HepG2 (cell line): ENCODE data around the gene SOCS1. TPM values are rescaled to one million over a fixed set of nuclear protein-coding genes. Genes with fewer than 3 reads are reported as not detected.

ENCODE experiments used
- CEBPZ ChIP-seq: IDR thresholded peaks from 2 replicates; pipeline ENCODE4 v1.6.1; 2012; ENCODE audit warnings: low read length, improper control_type of control experiment
- DDIT3 ChIP-seq: sonication (generic); formaldehyde crosslinking; IDR thresholded peaks from 2 replicates; pipeline ENCODE4 v1.4.0; 2020; ENCODE audit warnings: mild to moderate bottlenecking, missing genetic modification reagents
- GRHL1 ChIP-seq: sonication (generic); formaldehyde crosslinking; conservative IDR thresholded peaks from 2 replicates; pipeline ENCODE4 v1.8.0; 2022; ENCODE audit warnings: missing genetic modification reagents
- HINFP ChIP-seq: sonication (generic); formaldehyde crosslinking; IDR thresholded peaks from 2 replicates; pipeline ENCODE4 v1.4.0; 2020; ENCODE audit warnings: low read depth, mild to moderate bottlenecking, missing genetic modification reagents
- HOXA7 ChIP-seq: sonication (generic); formaldehyde crosslinking; IDR thresholded peaks from 2 replicates; pipeline ENCODE4 v1.8.1; 2022; ENCODE audit warnings: mild to moderate bottlenecking, missing genetic modification reagents, moderate library complexity
- MIER2 ChIP-seq: IDR thresholded peaks from 2 replicates; pipeline ENCODE4 v1.6.1; 2016; ENCODE audit warnings: missing biosample characterization, missing genetic modification reagents
- NFYB ChIP-seq: sonication (generic); formaldehyde crosslinking; IDR thresholded peaks from 2 replicates; pipeline ENCODE4 v1.4.0; 2020; ENCODE audit warnings: missing genetic modification reagents
- PRDM4 ChIP-seq: sonication (generic); formaldehyde crosslinking; IDR thresholded peaks from 2 replicates; pipeline ENCODE4 v1.9.0; 2021; ENCODE audit warnings: missing genetic modification reagents, borderline replicate concordance
- RAD51 ChIP-seq: fragments of 450-650 bp; IDR thresholded peaks from 2 replicates; pipeline ENCODE4 v1.6.1; 2016; ENCODE audit warnings: borderline replicate concordance
- REST ChIP-seq, 2 experiments: IDR thresholded peaks; 2 replicates each; pipeline ENCODE4 v1.6.1; 2011 to 2012; ENCODE audit warnings: low read length in 2 of 2, borderline replicate concordance in 1 of 2, low read depth in 1 of 2, mild to moderate bottlenecking in 1 of 2, moderate library complexity in 1 of 2
- ZFAT ChIP-seq: sonication (generic); formaldehyde crosslinking; conservative IDR thresholded peaks from 2 replicates; pipeline ENCODE4 v1.8.1; 2023; ENCODE audit warnings: missing genetic modification reagents, inconsistent platforms
- ZNF317 ChIP-seq: sonication (generic); formaldehyde crosslinking; IDR thresholded peaks from 2 replicates; pipeline ENCODE4 v1.5.0; 2020; ENCODE audit warnings: mild to moderate bottlenecking, missing genetic modification reagents
- ZNF451 ChIP-seq: sonication (generic); formaldehyde crosslinking; IDR thresholded peaks from 2 replicates; pipeline ENCODE4 v1.5.0; 2020; ENCODE audit warnings: mild to moderate bottlenecking, missing genetic modification reagents
- ZNF788 ChIP-seq: sonication (generic); formaldehyde crosslinking; IDR thresholded peaks from 2 replicates; pipeline ENCODE4 v1.5.0; 2020; ENCODE audit warnings: mild to moderate bottlenecking, missing genetic modification reagents, borderline replicate concordance
- polyA plus RNA-seq, 8 experiments: library from polyadenylated mRNA; depleted of rRNA in 3 of 8; stranded (reverse) in 7 of 8; unstranded in 1 of 8; fragments of >200 nt; fragmentation: Illumina TruSeq in 4 of 8; extraction: Trizol in 4 of 8; gene quantifications; 2 replicates each; pipeline versions ENCODE4 v1.2.1 to v1.2.3, GENCODE V29; 2011 to 2016; ENCODE audit warnings: low read depth in 4 of 8, missing spikeins in 1 of 8, mixed read lengths in 1 of 8; ENCODE audit not compliant: insufficient read depth in 1 of 8
- total RNA-seq, 5 experiments: library from RNA; depleted of rRNA; stranded (reverse); fragments of >200 nt; fragmentation: Illumina TruSeq; extraction: Trizol; gene quantifications; 2 replicates each; pipeline ENCODE4 v1.2.3, GENCODE V29; 2016; ENCODE audit warnings: low read depth in 1 of 5

Gene SOCS1
- total and polyA plus RNA-seq, 2 of the 13 experiments (the other 11 are each of a cell fraction or from before 2014, with no cell fraction given): 5.3 to 6.3 TPM

GRCh38 chr16:11251525-11252481, 4.2 kb downstream of the SOCS1 start (continued):
- no peak for TF ChIP-seq CEBPZ
- TF ChIP-seq REST (IDR thresholded peaks at IDR 0.05; ENCODE audit: borderline replicate concordance in 1 of 2, low read depth in 1 of 2, low read length in 2 of 2): no peak
- TF ChIP-seq ZFAT (CRISPR knock-in tag): no peak
- TF ChIP-seq RAD51: no peak
- no peak for TF ChIP-seq ZNF788 (CRISPR knock-in tag)
- TF ChIP-seq HOXA7 (CRISPR knock-in tag): no peak
- TF ChIP-seq HINFP: peak; percentile 19; the same call in 1 of the 2 replicates
- no peak; the same call in 1 of the 2 replicates for TF ChIP-seq MIER2
- no peak for TF ChIP-seq NFYB
- no peak for TF ChIP-seq GRHL1 (CRISPR knock-in tag)
- no peak for TF ChIP-seq PRDM4 (CRISPR knock-in tag)
- no peak for TF ChIP-seq DDIT3
- TF ChIP-seq ZNF317 (CRISPR knock-in tag): no peak
- no peak for TF ChIP-seq ZNF451
